Lung (tissue), 12 donors: Measurements from ENCODE around the gene ENO3. TPM values are rescaled to one million over a fixed set of nuclear protein-coding genes. Genes with fewer than 3 reads are reported as not detected.

Experiments
- ATAC-seq: fragments of 200-7000 bp; cut with Tn5 transposase; one replicate; pipeline ENCODE4 v1.9.1; 2020; ENCODE audit warnings: moderate number of reproducible peaks; ENCODE audit not compliant: insufficient read depth, low FRiP score
- DNase-seq, 3 donors: peaks; one replicate each; pipeline ENCODE4 v3.0.0-alpha.2; 2013 to 2017
- H3K27ac ChIP-seq, 2 donors: one replicate each; pipeline ENCODE4 v1.5.1; 2013; ENCODE audit warnings: mild to moderate bottlenecking in 2 of 2, moderate library complexity in 2 of 2, control low read depth in 1 of 2, inconsistent platforms in 1 of 2, low read depth in 1 of 2, low read length in 1 of 2
- H3K27me3 ChIP-seq, 3 donors: one replicate each; pipeline ENCODE4 v1.5.1; 2013; ENCODE audit warnings: low read length in 2 of 3; ENCODE audit not compliant: control insufficient read depth in 3 of 3, insufficient read depth in 3 of 3
- H3K36me3 ChIP-seq, 4 donors: one replicate each; pipeline ENCODE4 v1.5.1; 2013; ENCODE audit warnings: low read length in 4 of 4, mild to moderate bottlenecking in 1 of 4, moderate library complexity in 1 of 4; ENCODE audit not compliant: control insufficient read depth in 4 of 4, insufficient read depth in 4 of 4
- H3K4me1 ChIP-seq, 5 donors: one replicate each; pipeline ENCODE4 v1.5.1; 2013; ENCODE audit warnings: low read length in 5 of 5, mild to moderate bottlenecking in 2 of 5, moderate library complexity in 1 of 5; ENCODE audit not compliant: control insufficient read depth in 5 of 5, insufficient read depth in 5 of 5
- H3K4me3 ChIP-seq: one replicate; pipeline ENCODE4 v1.5.1; 2013; ENCODE audit warnings: mild to moderate bottlenecking, control low read depth, moderate library complexity
- H3K9ac ChIP-seq, 2 donors: one replicate each; pipeline ENCODE4 v1.5.1; 2013; ENCODE audit warnings: low read length in 2 of 2, control low read depth in 1 of 2; ENCODE audit not compliant: insufficient read depth in 1 of 2
- H3K9me3 ChIP-seq, 4 donors: one replicate each; pipeline ENCODE4 v1.5.1; 2013; ENCODE audit warnings: low read length in 3 of 4, mild to moderate bottlenecking in 1 of 4, moderate library complexity in 1 of 4; ENCODE audit not compliant: control insufficient read depth in 4 of 4, insufficient read depth in 3 of 4
- WGBS, 2 donors: extraction: QIAGEN DNeasy Blood & Tissue Kit; methylation state at CpG; one replicate each; pipeline ENCODE4 v1.1.7; 2013; 5-methylcytosine and 5-hydroxymethylcytosine counted together
- polyA plus RNA-seq, 2 donors: library from polyadenylated mRNA; stranded (reverse); fragments of 200-250 nt; gene quantifications; one replicate each; pipeline ENCODE4 v1.2.1, GENCODE V29; 2013
- total RNA-seq, 2 donors: library from RNA; depleted of rRNA in 1 of 2; stranded (reverse); fragments of >200 nt in 1 of 2; gene quantifications; one replicate each; pipeline ENCODE4 v1.2.1, GENCODE V29; 2014 to 2021
- TF ChIP-seq, protein P1 (sequence below): IDR thresholded peaks from 2 replicates; pipeline ENCODE4 v1.5.1; 2012; ENCODE audit warnings: mild to moderate bottlenecking; ENCODE audit errors: control extremely low read depth, extremely low read depth
- donor health status: control.
- donor health status: control.
- donor health status: Bipolar disorder and iron deficiency.
- donor health status: healthy.
- donor health status: DM: yes; HTN: yes; CAD: no.

ENO3 gene
- total and polyA plus RNA-seq, 4 donors, result 3.3 to 10.7 (median 8.3) TPM

DNA sequence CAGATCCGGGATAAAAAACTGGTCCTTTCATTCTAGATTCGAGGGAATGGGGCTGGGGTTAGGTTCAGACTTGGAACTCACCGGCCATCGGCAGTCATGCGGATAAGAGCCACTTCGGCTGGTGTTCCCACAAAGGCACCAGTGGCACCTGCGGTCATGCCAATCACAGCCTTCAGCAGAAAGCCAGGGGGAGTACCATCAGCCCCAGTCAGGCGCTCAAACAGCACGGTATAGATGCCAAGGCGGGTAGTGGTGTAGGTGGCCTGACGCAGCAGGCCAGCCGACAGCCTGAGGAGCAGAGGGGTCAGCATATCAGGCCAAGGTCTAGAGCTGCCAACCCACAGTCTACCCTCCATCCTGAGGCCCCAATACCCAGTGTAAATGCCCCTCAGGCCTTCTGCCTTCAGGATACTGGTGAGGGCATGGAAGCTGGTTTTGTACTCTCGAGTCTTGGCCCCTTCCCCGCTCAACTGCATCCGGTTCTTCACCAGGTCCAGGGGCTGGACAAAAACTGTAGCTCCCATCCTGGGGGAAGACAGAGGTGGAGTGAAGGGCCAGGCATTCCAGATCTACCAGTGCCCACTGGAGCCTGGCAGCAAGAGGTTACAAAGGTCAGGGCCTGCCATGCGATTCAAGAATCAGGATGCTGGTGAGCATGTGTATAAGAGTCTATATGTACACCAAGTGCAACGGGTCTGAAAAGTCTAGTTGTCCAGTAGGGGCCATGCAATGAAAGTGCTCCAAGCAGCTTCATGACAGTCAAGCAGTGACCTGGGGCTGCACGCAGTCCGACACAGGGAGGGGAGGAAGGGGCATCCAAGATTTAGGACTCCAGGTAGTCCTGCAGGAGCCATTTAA lies 12.0 kb upstream of the ENO3 start:
- H3K9ac ChIP-seq, result peak overlapping the region; percentile 65 to 80
- no peaks in the 10 kb centered on the region for H3K27me3 ChIP-seq
- WGBS, 2 donors, result 54 to 68% methylated on average over 19 of the region's 19 CpGs
- TF ChIP-seq, protein P1, sequence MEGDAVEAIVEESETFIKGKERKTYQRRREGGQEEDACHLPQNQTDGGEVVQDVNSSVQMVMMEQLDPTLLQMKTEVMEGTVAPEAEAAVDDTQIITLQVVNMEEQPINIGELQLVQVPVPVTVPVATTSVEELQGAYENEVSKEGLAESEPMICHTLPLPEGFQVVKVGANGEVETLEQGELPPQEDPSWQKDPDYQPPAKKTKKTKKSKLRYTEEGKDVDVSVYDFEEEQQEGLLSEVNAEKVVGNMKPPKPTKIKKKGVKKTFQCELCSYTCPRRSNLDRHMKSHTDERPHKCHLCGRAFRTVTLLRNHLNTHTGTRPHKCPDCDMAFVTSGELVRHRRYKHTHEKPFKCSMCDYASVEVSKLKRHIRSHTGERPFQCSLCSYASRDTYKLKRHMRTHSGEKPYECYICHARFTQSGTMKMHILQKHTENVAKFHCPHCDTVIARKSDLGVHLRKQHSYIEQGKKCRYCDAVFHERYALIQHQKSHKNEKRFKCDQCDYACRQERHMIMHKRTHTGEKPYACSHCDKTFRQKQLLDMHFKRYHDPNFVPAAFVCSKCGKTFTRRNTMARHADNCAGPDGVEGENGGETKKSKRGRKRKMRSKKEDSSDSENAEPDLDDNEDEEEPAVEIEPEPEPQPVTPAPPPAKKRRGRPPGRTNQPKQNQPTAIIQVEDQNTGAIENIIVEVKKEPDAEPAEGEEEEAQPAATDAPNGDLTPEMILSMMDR, result no peak
- no peak for ATAC-seq
- peaks cover 3 to 33% (median 13%) of the 10 kb centered on the region in 5 donors for H3K4me1 ChIP-seq
- peaks cover 5 to 25% (median 20%) of the 10 kb centered on the region in 4 donors for H3K36me3 ChIP-seq
- H3K27ac ChIP-seq, result peak overlapping the region; percentile 90 to 94
- no peak for DNase-seq
- H3K9me3 ChIP-seq, result no peaks in the 10 kb centered on the region
- H3K4me3 ChIP-seq, result peak overlapping the region; percentile 77

GRCh38 chr17:4939546-4939795 lies 11.4 kb upstream of the ENO3 start:
- DNase-seq (no peak), ATAC-seq (no peak)
- peak overlapping the region; percentile 65 to 80 for H3K9ac ChIP-seq
- H3K27me3 ChIP-seq, result no peaks in the 10 kb centered on the region
- peaks cover 5 to 26% (median 23%) of the 10 kb centered on the region in 4 donors for H3K36me3 ChIP-seq
- TF ChIP-seq, protein P1, result no peak
- peaks cover 0 to 27% (median 13%) of the 10 kb centered on the region in 5 donors for H3K4me1 ChIP-seq
- 0 to 1% methylated on average over 16 of the region's 16 CpGs for WGBS, 2 donors
- H3K4me3 ChIP-seq, result peak overlapping the region; percentile 77
- no peaks in the 10 kb centered on the region for H3K9me3 ChIP-seq
- H3K27ac ChIP-seq, result peak overlapping the region; percentile 90 to 94

DNA sequence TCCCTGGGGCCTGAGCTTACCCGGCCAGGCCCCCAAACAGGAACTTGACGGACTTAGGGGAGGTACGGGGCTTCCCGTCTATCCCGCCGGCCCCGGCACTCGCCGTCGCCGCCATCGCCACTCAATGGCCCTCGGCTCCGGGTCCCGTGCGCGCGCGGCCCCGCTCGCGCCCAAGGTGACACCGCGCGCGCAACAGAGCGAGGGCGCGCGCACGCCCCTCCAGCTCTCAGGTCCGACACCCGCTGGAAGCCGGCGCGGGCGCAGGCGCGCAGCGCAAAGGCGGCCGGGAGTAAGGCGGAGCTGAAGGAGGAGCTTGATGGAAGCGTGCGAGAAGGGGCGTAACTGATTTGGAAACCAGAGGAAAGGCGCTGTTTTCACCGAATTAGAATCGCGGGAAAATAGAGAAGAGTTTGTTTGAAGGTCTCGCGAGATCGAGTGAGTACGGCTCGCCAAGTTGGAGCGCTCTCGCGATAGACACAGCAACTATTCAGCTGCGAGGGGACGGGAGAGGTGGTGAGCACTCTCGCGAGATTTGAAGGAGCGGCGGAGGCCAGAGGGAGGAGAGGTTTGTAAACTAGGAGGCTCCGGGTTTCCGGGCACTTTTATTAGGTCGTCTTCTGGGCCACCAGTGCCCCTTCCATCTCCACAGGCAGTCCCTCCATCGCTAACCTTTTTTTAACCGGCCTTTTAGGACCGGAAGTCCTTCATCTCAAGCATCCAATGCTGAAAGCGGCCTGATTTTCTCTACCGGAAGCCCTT lies 10.9 kb upstream of the ENO3 start, which contains the start of the genes RNF167 and SLC25A11:
Gene RNF167 (plus strand): TSS at position 473 of the 759 bp plus-strand sequence. CDS start 642 bp downstream, outside the sequence.
Gene SLC25A11 (minus strand): TSS at position 251 of the 759 bp plus-strand sequence. CDS start 136 bp downstream, at position 115.
- Histone ChIP-seq H3K9ac (peak within 1 kb of the TSS; percentile 73 to 86), H3K27me3 (no peaks in the 10 kb centered on the region), H3K27ac (peak within 1 kb of the TSS; percentile 90 to 94), H3K4me1 (peaks cover 0 to 27% (median 13%) of the 10 kb centered on the region in 5 donors), H3K4me3 (peak within 1 kb of the TSS; percentile 77), H3K36me3 (peaks cover 5 to 29% (median 26%) of the 10 kb centered on the region in 4 donors), H3K9me3 (no peaks in the 10 kb centered on the region)
- ATAC-seq, result peak; percentile 91
- DNase-seq, result peak; percentile 98 to 100 (median 100)
- WGBS, 2 donors, result 0% methylated on average over 72 of the region's 72 CpGs
- TF ChIP-seq, protein P1, result no peak
